A549 (cell line): ENCODE measurements around the gene STXBP6. TPM values are rescaled to one million over a fixed set of nuclear protein-coding genes. Genes with fewer than 3 reads are reported as not detected.

Experiments used
- ATAC-seq, 2 experiments: fragments of 200-7000 bp in 1 of 2; fragments of >200 bp in 1 of 2; cut with Nextera tagmentation in 1 of 2; cut with Tn5 transposase in 1 of 2; 3 replicates each; pipeline versions ENCODE4 v1.8.0 to v1.9.1; 2018 to 2020; ENCODE audit warnings: mild to moderate bottlenecking in 1 of 2, moderate library complexity in 1 of 2
- CTCF ChIA-PET: fragments of 300-600 bp; sonication (Branson Sonifier 250); formaldehyde crosslinking; extraction: SDS; loops from one replicate; lab custom pipeline; 2021; ENCODE audit warnings: antibody characterized with exemption, inconsistent platforms; lab: Yijun Ruan, JAX
- POLR2A ChIA-PET: fragments of 350-600 bp; formaldehyde crosslinking; extraction: SDS; loops from one replicate; lab custom pipeline; 2021; ENCODE audit warnings: antibody characterized with exemption, inconsistent platforms; lab: Yijun Ruan, JAX
- DNase-seq, 2 experiments: peaks; one replicate each; pipeline versions ENCODE4 v3.0.0 to v3.0.0-alpha.2; 2011 to 2016; ENCODE audit warnings: low read depth in 1 of 2, low spot score in 1 of 2
- FAIRE-seq: peaks from 2 replicates; lab custom pipeline; 2011; peaks lifted over from hg19 to GRCh38; lab: Jason Lieb, UNC
- H3K27ac ChIP-seq, 2 experiments: fragments of >200 bp; sonication (Bioruptor Twin); formaldehyde crosslinking; 3 replicates each; pipeline ENCODE4 v1.5.1; 2016 to 2017
- H3K4me1 ChIP-seq: fragments of >200 bp; sonication (Bioruptor Twin); formaldehyde crosslinking; 3 replicates; pipeline ENCODE4 v1.6.1; 2016
- H3K4me2 ChIP-seq: fragments of >200 bp; sonication (Bioruptor Twin); formaldehyde crosslinking; 3 replicates; pipeline ENCODE4 v1.6.1; 2016
- H3K4me3 ChIP-seq: fragments of >200 bp; sonication (Bioruptor Twin); formaldehyde crosslinking; 3 replicates; pipeline ENCODE4 v1.5.1; 2016
- H3K9me3 ChIP-seq: fragments of >200 bp; sonication (Bioruptor Twin); formaldehyde crosslinking; 3 replicates; pipeline ENCODE4 v1.6.1; 2016
- CBX2 ChIP-seq: fragments of 200-600 bp; sonication (generic); IDR thresholded peaks from 2 replicates; pipeline ENCODE4 v1.6.1; 2016; ENCODE audit warnings: low read depth, mild to moderate bottlenecking, borderline replicate concordance
- CHD4 ChIP-seq: fragments of 200-600 bp; sonication (generic); IDR thresholded peaks from 2 replicates; pipeline ENCODE4 v1.6.1; 2016; ENCODE audit warnings: antibody characterized with exemption, mild to moderate bottlenecking, borderline replicate concordance
- ELK1 ChIP-seq: fragments of 150-350 bp; IDR thresholded peaks from 2 replicates; pipeline ENCODE4 v1.6.1; 2014; ENCODE audit warnings: low read depth, mild to moderate bottlenecking, low read length
- HOXB13 ChIP-seq: fragments of 250-450 bp; sonication (Bioruptor Pico); IDR thresholded peaks from 2 replicates; pipeline ENCODE4 v1.5.0; 2020; ENCODE audit warnings: low read depth, mild to moderate bottlenecking, moderate library complexity
- HOXB5 ChIP-seq: fragments of 250-450 bp; sonication (Bioruptor Pico); IDR thresholded peaks from 2 replicates; pipeline ENCODE4 v1.5.0; 2020; ENCODE audit warnings: mild to moderate bottlenecking, moderate library complexity
- MAFK ChIP-seq: fragments of 450-650 bp; IDR thresholded peaks from 2 replicates; pipeline ENCODE4 v1.6.1; 2014; ENCODE audit not compliant: partially characterized antibody
- NPAS2 ChIP-seq: fragments of 250-450 bp; sonication (Bioruptor Pico); IDR thresholded peaks from 2 replicates; pipeline ENCODE4 v1.8.0; 2022; ENCODE audit warnings: mild to moderate bottlenecking, moderate library complexity, borderline replicate concordance
- PHF8 ChIP-seq: fragments of 200-600 bp; sonication (generic); IDR thresholded peaks from 2 replicates; pipeline ENCODE4 v1.6.1; 2016; ENCODE audit warnings: low read depth, mild to moderate bottlenecking, antibody characterized with exemption, moderate library complexity, borderline replicate concordance
- RAD21 ChIP-seq, 2 experiments: fragments of >200 bp in 1 of 2; sonication (Bioruptor Twin) in 1 of 2; formaldehyde crosslinking in 1 of 2; IDR thresholded peaks in 1 of 2; conservative IDR thresholded peaks in 1 of 2; 2 replicates in 1 of 2; 3 replicates in 1 of 2; pipeline ENCODE4 v1.6.1; 2012 to 2018; ENCODE audit warnings: inconsistent platforms in 1 of 2
- RCOR1 ChIP-seq: fragments of 150-350 bp; IDR thresholded peaks from 2 replicates; pipeline ENCODE4 v1.6.1; 2014; ENCODE audit warnings: antibody characterized with exemption, low read length, low read depth
- ZNF302 ChIP-seq: fragments of 250-450 bp; sonication (Bioruptor Pico); IDR thresholded peaks from 2 replicates; pipeline ENCODE4 v1.9.0; 2021; ENCODE audit warnings: inconsistent platforms, mild to moderate bottlenecking, moderate library complexity
- WGBS: methylation state at CpG from one replicate; pipeline ENCODE4 v1.1.6; 2017; ENCODE audit errors: missing lambda C conversion rate; 5-methylcytosine and 5-hydroxymethylcytosine counted together
- polyA plus RNA-seq, 4 experiments: library from polyadenylated mRNA; depleted of rRNA in 3 of 4; stranded (reverse); fragments of >200 nt; fragmentation: RNase III in 1 of 4; extraction: RNeasy Plus Mini Kit Qiagen cat#74134 plus additional on column Dnase treatment in 1 of 4; gene quantifications; 2 replicates in 3 of 4; 3 replicates in 1 of 4; pipeline ENCODE4 v1.2.3, GENCODE V29; 2011 to 2017
- TF ChIP-seq, protein P1 (sequence below): fragments of >200 bp; sonication (Bioruptor Twin); formaldehyde crosslinking; IDR thresholded peaks from 2 replicates; pipeline ENCODE4 v1.6.1; 2016
- TF ChIP-seq, protein P2 (sequence below): IDR thresholded peaks from 2 replicates; pipeline ENCODE4 v1.6.1; 2012
- TF ChIP-seq, protein P3 (sequence below): fragments of 450-650 bp; IDR thresholded peaks from 2 replicates; pipeline ENCODE4 v1.6.1; 2014; ENCODE audit warnings: antibody characterized with exemption
- TF ChIP-seq, protein P4 (sequence below): IDR thresholded peaks from 2 replicates; pipeline ENCODE4 v1.6.1; 2012; ENCODE audit warnings: low read depth, borderline replicate concordance
- TF ChIP-seq, protein P5 (sequence below): fragments of 200-600 bp; sonication (generic); IDR thresholded peaks from 2 replicates; pipeline ENCODE4 v1.6.1; 2016; ENCODE audit warnings: antibody characterized with exemption, mild to moderate bottlenecking, moderate library complexity
- TF ChIP-seq, protein P6 (sequence below): IDR thresholded peaks from 2 replicates; pipeline ENCODE4 v1.6.1; 2012

Gene STXBP6
- polyA plus RNA-seq, 2 of the 4 experiments (the other 2 are of a cell fraction): 1.7 to 6.3 TPM

DNA sequence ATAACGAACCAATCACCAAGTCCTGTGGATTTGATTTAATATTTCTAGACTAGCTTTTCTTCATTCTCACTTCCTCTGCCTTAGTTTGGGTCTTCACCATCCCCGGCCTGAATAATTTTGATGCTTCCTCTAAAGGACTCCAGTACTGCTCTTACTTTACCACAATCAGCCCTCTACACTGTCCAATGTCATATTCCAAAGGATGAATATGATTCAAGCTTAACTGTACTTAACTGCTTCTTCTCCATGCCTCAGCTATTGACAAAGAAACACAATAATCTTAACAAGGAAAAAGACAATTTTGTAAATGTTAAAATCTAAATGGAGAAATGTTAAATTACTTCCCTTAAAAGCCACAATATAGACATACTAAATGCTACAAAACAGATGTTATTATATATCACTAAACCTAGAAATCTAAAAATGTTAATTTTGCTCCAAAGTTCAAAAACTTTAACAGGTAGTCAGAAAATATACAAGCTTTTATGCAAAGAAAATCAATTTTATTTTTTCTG, 70.2 kb downstream of the STXBP6 start:
- ATAC-seq (no peak), DNase-seq (no peak), FAIRE-seq (no peak)
- Histone ChIP-seq H3K4me2 (peak overlapping the region; percentile 29; the same call in 2 of the 3 replicates), H3K4me3 (no peak overlapping the region), H3K4me1 (peaks cover 27% of the 10 kb centered on the region; the same call in 2 of the 3 replicates), H3K9me3 (no peaks in the 10 kb centered on the region), H3K27ac (no peak overlapping the region)
- CTCF ChIA-PET: interaction anchor here (1.0 to 1.5 kb wide), 2 partner anchors 11 kb away, joined by 3 read pairs; no protein-coding TSS in a partner anchor
- TF ChIP-seq MAFK (no peak), NPAS2 (CRISPR knock-in tag) (no peak), PHF8 (no peak)
- TF ChIP-seq, protein P1, sequence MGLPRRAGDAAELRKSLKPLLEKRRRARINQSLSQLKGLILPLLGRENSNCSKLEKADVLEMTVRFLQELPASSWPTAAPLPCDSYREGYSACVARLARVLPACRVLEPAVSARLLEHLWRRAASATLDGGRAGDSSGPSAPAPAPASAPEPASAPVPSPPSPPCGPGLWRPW: no peak
- TF ChIP-seq, protein P2, sequence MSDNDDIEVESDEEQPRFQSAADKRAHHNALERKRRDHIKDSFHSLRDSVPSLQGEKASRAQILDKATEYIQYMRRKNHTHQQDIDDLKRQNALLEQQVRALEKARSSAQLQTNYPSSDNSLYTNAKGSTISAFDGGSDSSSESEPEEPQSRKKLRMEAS: no peak
- 45% methylated on average over 2 of the region's 2 CpGs for WGBS
- POLR2A ChIA-PET: interaction anchor here (0.6 kb wide), 1 partner anchor 177 kb away, joined by 5 read pairs; no protein-coding TSS in a partner anchor

DNA sequence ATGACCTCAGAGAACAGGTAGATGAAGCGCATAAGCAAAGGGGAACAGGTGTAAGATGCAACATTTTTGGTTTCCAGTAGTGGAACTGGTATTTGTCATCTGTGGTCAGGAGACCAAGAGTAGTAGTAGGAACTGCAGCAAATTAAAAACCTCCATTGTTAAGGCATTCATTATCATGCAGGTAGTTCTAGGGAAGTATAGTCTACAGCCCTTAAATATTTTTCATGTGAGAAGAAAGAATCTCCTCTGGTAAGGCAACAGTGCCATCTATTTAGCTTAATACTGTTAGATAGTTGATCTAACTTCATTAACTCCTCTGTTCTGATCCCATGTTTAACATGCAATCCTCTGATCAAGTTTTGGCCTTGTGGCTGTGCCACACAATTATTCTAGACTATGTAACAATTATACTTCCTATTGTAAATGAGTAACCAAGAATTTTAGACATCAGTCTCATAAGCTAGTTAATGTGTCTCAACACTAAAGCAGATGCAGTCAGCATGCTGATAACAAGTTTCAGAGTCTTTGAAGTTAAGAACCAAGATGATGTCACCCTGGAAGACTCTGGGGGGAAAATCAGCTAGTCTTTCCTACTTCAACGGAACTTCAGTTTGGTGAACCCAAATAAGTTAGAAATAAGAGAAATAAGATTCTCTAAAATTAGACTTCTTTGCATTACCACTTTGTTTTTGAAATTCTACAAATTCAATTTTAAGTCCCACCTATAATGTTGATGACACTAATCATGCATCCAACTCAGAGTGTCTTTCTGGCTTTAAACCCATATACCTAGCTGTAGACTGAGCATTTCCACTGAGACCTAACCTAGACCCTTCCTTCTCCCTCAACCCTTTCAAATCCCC, 70.9 kb downstream of the STXBP6 start:
- H3K27ac ChIP-seq: no peak overlapping the region; a peak in 1 of 6 replicates
- ATAC-seq (no peak), FAIRE-seq (no peak)
- TF ChIP-seq ELK1 (no peak), CHD4 (no peak), RCOR1 (no peak), HOXB13 (CRISPR knock-in tag) (no peak), CBX2 (no peak), HOXB5 (CRISPR knock-in tag) (no peak), ZNF302 (CRISPR knock-in tag) (no peak), RAD21 (conservative IDR thresholded peaks at IDR 0.05 in 1 of 2, IDR thresholded peaks at IDR 0.05 in 1 of 2) (no peak)
- TF ChIP-seq, protein P3, sequence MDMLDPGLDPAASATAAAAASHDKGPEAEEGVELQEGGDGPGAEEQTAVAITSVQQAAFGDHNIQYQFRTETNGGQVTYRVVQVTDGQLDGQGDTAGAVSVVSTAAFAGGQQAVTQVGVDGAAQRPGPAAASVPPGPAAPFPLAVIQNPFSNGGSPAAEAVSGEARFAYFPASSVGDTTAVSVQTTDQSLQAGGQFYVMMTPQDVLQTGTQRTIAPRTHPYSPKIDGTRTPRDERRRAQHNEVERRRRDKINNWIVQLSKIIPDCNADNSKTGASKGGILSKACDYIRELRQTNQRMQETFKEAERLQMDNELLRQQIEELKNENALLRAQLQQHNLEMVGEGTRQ: no peak
- TF ChIP-seq, protein P4, sequence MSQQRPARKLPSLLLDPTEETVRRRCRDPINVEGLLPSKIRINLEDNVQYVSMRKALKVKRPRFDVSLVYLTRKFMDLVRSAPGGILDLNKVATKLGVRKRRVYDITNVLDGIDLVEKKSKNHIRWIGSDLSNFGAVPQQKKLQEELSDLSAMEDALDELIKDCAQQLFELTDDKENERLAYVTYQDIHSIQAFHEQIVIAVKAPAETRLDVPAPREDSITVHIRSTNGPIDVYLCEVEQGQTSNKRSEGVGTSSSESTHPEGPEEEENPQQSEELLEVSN: no peak
- TF ChIP-seq, protein P5, sequence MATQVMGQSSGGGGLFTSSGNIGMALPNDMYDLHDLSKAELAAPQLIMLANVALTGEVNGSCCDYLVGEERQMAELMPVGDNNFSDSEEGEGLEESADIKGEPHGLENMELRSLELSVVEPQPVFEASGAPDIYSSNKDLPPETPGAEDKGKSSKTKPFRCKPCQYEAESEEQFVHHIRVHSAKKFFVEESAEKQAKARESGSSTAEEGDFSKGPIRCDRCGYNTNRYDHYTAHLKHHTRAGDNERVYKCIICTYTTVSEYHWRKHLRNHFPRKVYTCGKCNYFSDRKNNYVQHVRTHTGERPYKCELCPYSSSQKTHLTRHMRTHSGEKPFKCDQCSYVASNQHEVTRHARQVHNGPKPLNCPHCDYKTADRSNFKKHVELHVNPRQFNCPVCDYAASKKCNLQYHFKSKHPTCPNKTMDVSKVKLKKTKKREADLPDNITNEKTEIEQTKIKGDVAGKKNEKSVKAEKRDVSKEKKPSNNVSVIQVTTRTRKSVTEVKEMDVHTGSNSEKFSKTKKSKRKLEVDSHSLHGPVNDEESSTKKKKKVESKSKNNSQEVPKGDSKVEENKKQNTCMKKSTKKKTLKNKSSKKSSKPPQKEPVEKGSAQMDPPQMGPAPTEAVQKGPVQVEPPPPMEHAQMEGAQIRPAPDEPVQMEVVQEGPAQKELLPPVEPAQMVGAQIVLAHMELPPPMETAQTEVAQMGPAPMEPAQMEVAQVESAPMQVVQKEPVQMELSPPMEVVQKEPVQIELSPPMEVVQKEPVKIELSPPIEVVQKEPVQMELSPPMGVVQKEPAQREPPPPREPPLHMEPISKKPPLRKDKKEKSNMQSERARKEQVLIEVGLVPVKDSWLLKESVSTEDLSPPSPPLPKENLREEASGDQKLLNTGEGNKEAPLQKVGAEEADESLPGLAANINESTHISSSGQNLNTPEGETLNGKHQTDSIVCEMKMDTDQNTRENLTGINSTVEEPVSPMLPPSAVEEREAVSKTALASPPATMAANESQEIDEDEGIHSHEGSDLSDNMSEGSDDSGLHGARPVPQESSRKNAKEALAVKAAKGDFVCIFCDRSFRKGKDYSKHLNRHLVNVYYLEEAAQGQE: no peak
- TF ChIP-seq, protein P6, sequence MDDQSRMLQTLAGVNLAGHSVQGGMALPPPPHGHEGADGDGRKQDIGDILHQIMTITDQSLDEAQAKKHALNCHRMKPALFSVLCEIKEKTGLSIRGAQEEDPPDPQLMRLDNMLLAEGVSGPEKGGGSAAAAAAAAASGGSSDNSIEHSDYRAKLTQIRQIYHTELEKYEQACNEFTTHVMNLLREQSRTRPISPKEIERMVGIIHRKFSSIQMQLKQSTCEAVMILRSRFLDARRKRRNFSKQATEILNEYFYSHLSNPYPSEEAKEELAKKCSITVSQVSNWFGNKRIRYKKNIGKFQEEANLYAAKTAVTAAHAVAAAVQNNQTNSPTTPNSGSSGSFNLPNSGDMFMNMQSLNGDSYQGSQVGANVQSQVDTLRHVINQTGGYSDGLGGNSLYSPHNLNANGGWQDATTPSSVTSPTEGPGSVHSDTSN: no peak
- TF ChIP-seq, protein P1: no peak
- TF ChIP-seq, all 56 proteins: peak for 0
- DNase-seq: no peak
- POLR2A ChIA-PET: interaction anchor here (0.6 kb wide), 1 partner anchor 177 kb away, joined by 5 read pairs; no protein-coding TSS in a partner anchor
- H3K4me2 ChIP-seq: peak overlapping the region; percentile 29
- no peak overlapping the region for H3K4me3 ChIP-seq
- CTCF ChIA-PET: interaction anchor here (1.0 to 1.5 kb wide), 2 partner anchors 10 to 11 kb away, joined by 3 read pairs; no protein-coding TSS in a partner anchor
- no peaks in the 10 kb centered on the region for H3K9me3 ChIP-seq
- 19% methylated on average over 2 of the region's 2 CpGs for WGBS
- peaks cover 27% of the 10 kb centered on the region; the same call in 2 of the 3 replicates for H3K4me1 ChIP-seq
